GM12878 (cell line): Measurements from ENCODE around the gene NKAIN1. TPM values are rescaled to one million over a fixed set of nuclear protein-coding genes. Genes with fewer than 3 reads are reported as not detected.

Experiments
- ATAC-seq: fragments of 200-7000 bp; cut with Tn5 transposase; 3 replicates; pipeline ENCODE4 v1.9.1; 2020; ENCODE audit warnings: mild to moderate bottlenecking, moderate library complexity
- BruUV-seq: library from RNA; stranded (reverse); fragments of 400-500 nt; replicated peaks from 2 replicates; lab custom pipeline; 2021; lab: Mats Ljungman, UMichigan
- CTCF ChIA-PET: fragments of 300-600 bp; sonication (Branson Sonifier 250); formaldehyde crosslinking; extraction: SDS; loops from one replicate; lab custom pipeline; 2021; ENCODE audit warnings: inconsistent platforms; lab: Yijun Ruan, JAX
- POLR2A ChIA-PET: fragments of 350-600 bp; formaldehyde crosslinking; extraction: SDS; loops from one replicate; lab custom pipeline; 2021; ENCODE audit warnings: inconsistent platforms; lab: Charles Lee
- RAD21 ChIA-PET: fragments of 300-600 bp; sonication (Branson Sonifier 250); formaldehyde crosslinking; loops from one replicate; lab custom pipeline; 2023; ENCODE audit warnings: antibody characterized with exemption; ENCODE audit not compliant: unreplicated experiment; lab: Charles Lee
- SMC1A ChIA-PET: fragments of 300-600 bp; sonication (Branson Sonifier 250); formaldehyde crosslinking; loops from one replicate; lab custom pipeline; 2023; ENCODE audit not compliant: unreplicated experiment, uncharacterized antibody; lab: Charles Lee
- DNase-seq: peaks from one replicate; pipeline ENCODE4 v3.0.0-alpha.2; 2011; ENCODE audit warnings: low read depth, low spot score
- FAIRE-seq: peaks from 3 replicates; lab custom pipeline; 2011; peaks lifted over from hg19 to GRCh38; lab: Jason Lieb, UNC
- H2AFZ ChIP-seq: 2 replicates; pipeline ENCODE4 v1.6.0; 2011; ENCODE audit warnings: low read depth, low read length, control low read depth; ENCODE audit not compliant: control insufficient read depth
- H3K27ac ChIP-seq: 2 replicates; pipeline ENCODE4 v1.5.1; 2011; ENCODE audit warnings: control low read depth; ENCODE audit not compliant: control insufficient read depth, insufficient read depth
- H3K27me3 ChIP-seq, 2 experiments: replicated peaks in 1 of 2; 2 replicates each; pipeline versions ENCODE4 v1.6.0 to v1.6.1; 2011; ENCODE audit warnings: low read length in 1 of 2; ENCODE audit not compliant: control insufficient read depth in 2 of 2, insufficient read depth in 2 of 2
- H3K36me3 ChIP-seq, 2 experiments: 2 replicates each; pipeline ENCODE4 v1.5.1; 2011; ENCODE audit warnings: low read length in 1 of 2; ENCODE audit not compliant: control insufficient read depth in 2 of 2, insufficient read depth in 2 of 2
- H3K4me1 ChIP-seq: 2 replicates; pipeline ENCODE4 v1.6.1; 2011; ENCODE audit warnings: mild to moderate bottlenecking, low read length, moderate library complexity, mixed read lengths; ENCODE audit not compliant: control insufficient read depth, insufficient read depth
- H3K4me2 ChIP-seq: 2 replicates; pipeline ENCODE4 v1.6.0; 2011; ENCODE audit warnings: control low read depth; ENCODE audit not compliant: control insufficient read depth, insufficient read depth
- H3K4me3 ChIP-seq: fragments of 200-600 bp; sonication (generic); 2 replicates; pipeline ENCODE4 v1.5.1; 2016
- H3K79me2 ChIP-seq: 2 replicates; pipeline ENCODE4 v1.6.0; 2011; ENCODE audit warnings: low read length; ENCODE audit not compliant: control insufficient read depth, insufficient read depth
- H3K9ac ChIP-seq: 2 replicates; pipeline ENCODE4 v1.8.0; 2011; ENCODE audit warnings: low read length, control low read depth, mixed read lengths; ENCODE audit not compliant: control insufficient read depth, insufficient read depth
- H3K9me3 ChIP-seq: replicated peaks from 3 replicates; pipeline ENCODE4 v1.5.1; 2011; ENCODE audit warnings: mild to moderate bottlenecking, low read length; ENCODE audit not compliant: control insufficient read depth, insufficient read depth
- H4K20me1 ChIP-seq: 2 replicates; pipeline ENCODE4 v1.6.0; 2011; ENCODE audit not compliant: control insufficient read depth, insufficient read depth
- CUX1 ChIP-seq: IDR thresholded peaks from 2 replicates; pipeline ENCODE4 v1.6.1; 2012; ENCODE audit warnings: improper control_type of control experiment, low read depth, low read length; ENCODE audit not compliant: insufficient replicate concordance
- RELB ChIP-seq: fragments of 450-650 bp; IDR thresholded peaks from 2 replicates; pipeline ENCODE4 v1.6.1; 2017; ENCODE audit warnings: low read depth, mild to moderate bottlenecking, moderate library complexity
- WGBS: methylation state at CpG from one replicate; pipeline ENCODE4 v1.1.6; 2016; ENCODE audit warnings: low lambda C conversion rate; ENCODE audit not compliant: insufficient replicate concordance, insufficient coverage; ENCODE audit errors: missing lambda C conversion rate; 5-methylcytosine and 5-hydroxymethylcytosine counted together
- in situ Hi-C: fragments of 300-500 bp; cut with MboI; formaldehyde crosslinking; loops from 9 replicates; pipeline ENCODE4 v1.14.3; 2018; ENCODE audit warnings: mixed read lengths
- intact Hi-C: fragments of 100-400 bp; cut with micrococcal nuclease; formaldehyde crosslinking; loops from one replicate; pipeline ENCODE4 v1.14.2; 2022; ENCODE audit not compliant: unreplicated experiment
- polyA plus RNA-seq, 11 experiments: library from polyadenylated mRNA; depleted of rRNA in 4 of 11; unstranded in 6 of 11; stranded (reverse) in 5 of 11; fragments of >200 nt; fragmentation: Nextera tagmentation in 4 of 11; fragmentation: Illumina TruSeq in 1 of 11; extraction: Ambion mirVana in 4 of 11; extraction: Trizol in 1 of 11; gene quantifications; 1 replicate in 1 of 11; 2 replicates in 10 of 11; pipeline versions ENCODE4 v1.2.1 to v1.2.3, GENCODE V29; 2011 to 2016; ENCODE audit warnings: inconsistent platforms in 2 of 11, missing spikeins in 2 of 11, low read depth in 1 of 11
- total RNA-seq, 4 experiments: library from RNA; depleted of rRNA in 3 of 4; stranded (reverse); fragments of >200 nt in 3 of 4; fragmentation: Illumina TruSeq in 1 of 4; extraction: Trizol in 1 of 4; gene quantifications; 2 replicates each; pipeline versions ENCODE4 v1.2.1 to v1.2.3, GENCODE V29; 2013 to 2021

Gene NKAIN1
- total and polyA plus RNA-seq, 10 of the 15 experiments (the other 5 are each of a cell fraction or from before 2014, with no cell fraction given), result not detected

GRCh38 chr1:31148409-31148808 lies 91.3 kb downstream of the NKAIN1 start (continued):
- no peak for TF ChIP-seq RELB

GRCh38 chr1:31145648-31146047 lies 94.0 kb downstream of the NKAIN1 start:
- Histone ChIP-seq H3K4me3 (no peak overlapping the region), H3K79me2 (no peaks in the 10 kb centered on the region), H3K9ac (no peak overlapping the region), H2AFZ (no peak overlapping the region), H4K20me1 (no peaks in the 10 kb centered on the region), H3K4me2 (no peak overlapping the region), H3K36me3 (no peaks in the 10 kb centered on the region), H3K27ac (no peak overlapping the region), H3K27me3 (no peaks in the 10 kb centered on the region), H3K4me1 (no peaks in the 10 kb centered on the region), H3K9me3 (no peaks in the 10 kb centered on the region)
- intact Hi-C loops (no loop called here), in situ Hi-C loops (no loop called here)
- no peak for FAIRE-seq
- DNase-seq, result no peak
- no peak for ATAC-seq
- BruUV-seq, result no TSS peak
- RAD21 ChIA-PET, result no interaction called here
- SMC1A ChIA-PET, result interaction anchor here (0.6 kb wide), 1 partner anchor 57 kb away, joined by 3 read pairs; no protein-coding TSS in a partner anchor
- CTCF ChIA-PET, result interaction anchor here (0.6 to 1.1 kb wide), 2 partner anchors 40 to 79 kb away, joined by 4 to 5 read pairs; no protein-coding TSS in a partner anchor
- 20% methylated on average over 3 of the region's 3 CpGs for WGBS
- TF ChIP-seq CUX1, result no peak
- POLR2A ChIA-PET, result interaction anchor here (0.6 kb wide), 1 partner anchor 81 kb away, joined by 3 read pairs; no protein-coding TSS in a partner anchor
